ENCODE results near the gene POGLUT2.

POGLUT2 gene

DNA sequence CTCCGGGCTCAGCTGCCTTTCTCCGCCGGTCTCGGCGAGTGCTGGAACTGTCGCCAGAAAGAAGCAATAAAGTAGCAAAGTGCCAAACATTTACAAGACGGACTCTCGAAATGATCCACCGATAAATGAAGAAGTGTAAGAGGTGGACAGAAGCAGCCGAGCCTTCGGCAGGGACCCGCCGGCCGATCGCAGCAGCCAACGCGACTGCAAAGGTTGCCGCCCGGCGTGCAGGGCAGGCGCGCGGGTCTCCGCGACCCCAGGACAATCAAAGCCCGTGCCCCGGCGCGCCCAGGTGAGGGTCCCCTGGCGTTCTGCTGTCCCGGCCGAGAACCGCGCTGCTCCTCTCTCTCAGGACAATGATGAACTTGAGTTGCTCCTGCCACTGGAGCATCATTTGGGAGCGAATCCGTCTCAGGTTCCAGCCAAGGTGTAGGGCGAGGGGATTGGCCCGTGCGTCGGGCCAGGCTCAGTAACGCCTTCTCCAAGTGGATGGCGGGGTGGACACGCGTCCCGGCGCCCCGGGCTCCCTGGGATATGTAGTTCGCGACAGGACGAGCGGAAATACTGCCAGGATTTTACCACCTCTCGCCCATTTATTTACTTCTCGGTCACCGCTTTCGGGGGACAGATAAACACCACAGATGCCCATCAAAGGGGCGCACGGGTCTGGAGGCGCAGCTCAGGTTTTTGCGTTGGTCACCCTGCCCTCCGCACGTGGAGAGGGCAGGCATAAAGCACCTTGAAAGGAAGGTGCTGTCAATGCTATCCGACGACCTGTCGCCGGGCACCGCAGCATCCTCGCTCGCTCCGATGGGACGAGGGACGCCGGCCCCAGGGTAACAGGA is at the start of gene POGLUT2, which contains the start of gene BIVM:
TSS of gene POGLUT2 (minus strand) at position 396 of the 845 bp plus-strand sequence. CDS start at position 90, 306 bp downstream.
TSS of gene BIVM (plus strand) at position 539 of the 845 bp plus-strand sequence. CDS start 8,149 bp downstream, outside the sequence.
- DNase-seq (ENCODE audit: low read depth), result peak; percentile 96
- TF ChIP-seq, protein P1, sequence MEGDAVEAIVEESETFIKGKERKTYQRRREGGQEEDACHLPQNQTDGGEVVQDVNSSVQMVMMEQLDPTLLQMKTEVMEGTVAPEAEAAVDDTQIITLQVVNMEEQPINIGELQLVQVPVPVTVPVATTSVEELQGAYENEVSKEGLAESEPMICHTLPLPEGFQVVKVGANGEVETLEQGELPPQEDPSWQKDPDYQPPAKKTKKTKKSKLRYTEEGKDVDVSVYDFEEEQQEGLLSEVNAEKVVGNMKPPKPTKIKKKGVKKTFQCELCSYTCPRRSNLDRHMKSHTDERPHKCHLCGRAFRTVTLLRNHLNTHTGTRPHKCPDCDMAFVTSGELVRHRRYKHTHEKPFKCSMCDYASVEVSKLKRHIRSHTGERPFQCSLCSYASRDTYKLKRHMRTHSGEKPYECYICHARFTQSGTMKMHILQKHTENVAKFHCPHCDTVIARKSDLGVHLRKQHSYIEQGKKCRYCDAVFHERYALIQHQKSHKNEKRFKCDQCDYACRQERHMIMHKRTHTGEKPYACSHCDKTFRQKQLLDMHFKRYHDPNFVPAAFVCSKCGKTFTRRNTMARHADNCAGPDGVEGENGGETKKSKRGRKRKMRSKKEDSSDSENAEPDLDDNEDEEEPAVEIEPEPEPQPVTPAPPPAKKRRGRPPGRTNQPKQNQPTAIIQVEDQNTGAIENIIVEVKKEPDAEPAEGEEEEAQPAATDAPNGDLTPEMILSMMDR (IDR thresholded peaks at IDR 0.05; ENCODE audit: low read depth, low read length), result no peak
- TF ChIP-seq POLR2A (IDR thresholded peaks at IDR 0.05; ENCODE audit: extremely low read depth, insufficient read length), result peak; percentile 57
- peak; percentile 84 for TF ChIP-seq MYC (IDR thresholded peaks at IDR 0.05; ENCODE audit: low read depth, low read length)
- TF ChIP-seq, protein P2, sequence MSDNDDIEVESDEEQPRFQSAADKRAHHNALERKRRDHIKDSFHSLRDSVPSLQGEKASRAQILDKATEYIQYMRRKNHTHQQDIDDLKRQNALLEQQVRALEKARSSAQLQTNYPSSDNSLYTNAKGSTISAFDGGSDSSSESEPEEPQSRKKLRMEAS (IDR thresholded peaks at IDR 0.05; ENCODE audit: low read depth, low read length), result peak; percentile 78
- H3K4me3 ChIP-seq (ENCODE audit: low read depth, low read length), result peak within 1 kb of the TSS; percentile 78

DNA sequence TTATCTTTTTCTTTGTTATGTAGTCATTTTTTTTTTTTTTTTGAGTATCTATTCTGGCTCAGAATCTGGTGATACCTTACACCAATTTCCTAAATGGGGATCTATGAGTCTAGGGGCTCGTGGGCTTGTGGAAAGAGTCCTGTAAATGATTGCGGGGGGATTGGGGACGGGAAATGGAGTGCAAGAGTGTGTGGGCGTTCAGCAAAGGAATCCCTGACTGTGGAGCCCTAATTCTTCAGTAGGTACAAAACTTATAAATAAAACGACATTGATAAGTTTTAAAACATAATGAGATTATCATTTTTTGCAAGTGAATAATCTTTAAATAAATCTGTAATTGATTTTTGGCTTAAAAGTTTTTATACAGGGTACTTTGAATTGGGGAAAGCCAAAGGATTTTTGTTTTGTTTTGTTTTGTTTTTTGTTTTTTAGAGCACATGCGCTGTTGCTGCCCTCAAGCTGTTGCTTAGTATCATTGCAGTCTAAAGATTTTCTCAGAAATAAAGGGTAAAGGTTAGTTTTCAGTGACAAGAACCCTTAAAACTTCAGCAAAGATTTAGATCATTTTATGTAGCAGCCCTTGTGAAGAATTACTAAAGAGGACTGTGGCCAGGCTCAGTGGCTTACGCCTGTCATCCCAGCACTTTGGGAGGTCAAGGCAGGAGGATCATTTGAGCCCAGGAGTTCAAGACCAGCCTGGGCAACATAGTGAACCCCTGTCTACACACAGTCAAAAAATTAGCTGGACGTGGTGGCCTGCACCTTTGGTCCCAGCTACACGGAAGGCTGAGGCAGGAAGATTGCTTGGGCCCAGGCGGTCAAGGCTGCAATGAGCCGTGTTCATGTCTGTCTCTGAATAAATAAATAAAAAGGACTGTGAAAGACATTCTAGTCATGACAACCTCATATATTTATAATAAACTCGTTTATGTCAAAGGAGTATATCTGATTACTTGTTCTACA is 48.8 kb upstream of the POGLUT2 start:
- H3K4me3 ChIP-seq (ENCODE audit: low read depth, low read length), result peak overlapping the region; percentile 90
- DNase-seq (ENCODE audit: low read depth), result peak; percentile 62
- TF ChIP-seq MYC (IDR thresholded peaks at IDR 0.05; ENCODE audit: low read depth, low read length) (no peak), POLR2A (IDR thresholded peaks at IDR 0.05; ENCODE audit: extremely low read depth, insufficient read length) (no peak)
- TF ChIP-seq, protein P2 (IDR thresholded peaks at IDR 0.05; ENCODE audit: low read depth, low read length), result peak; percentile 59; the same call in 1 of the 2 replicates
- TF ChIP-seq, protein P1 (IDR thresholded peaks at IDR 0.05; ENCODE audit: low read depth, low read length), result peak; percentile 61

DNA sequence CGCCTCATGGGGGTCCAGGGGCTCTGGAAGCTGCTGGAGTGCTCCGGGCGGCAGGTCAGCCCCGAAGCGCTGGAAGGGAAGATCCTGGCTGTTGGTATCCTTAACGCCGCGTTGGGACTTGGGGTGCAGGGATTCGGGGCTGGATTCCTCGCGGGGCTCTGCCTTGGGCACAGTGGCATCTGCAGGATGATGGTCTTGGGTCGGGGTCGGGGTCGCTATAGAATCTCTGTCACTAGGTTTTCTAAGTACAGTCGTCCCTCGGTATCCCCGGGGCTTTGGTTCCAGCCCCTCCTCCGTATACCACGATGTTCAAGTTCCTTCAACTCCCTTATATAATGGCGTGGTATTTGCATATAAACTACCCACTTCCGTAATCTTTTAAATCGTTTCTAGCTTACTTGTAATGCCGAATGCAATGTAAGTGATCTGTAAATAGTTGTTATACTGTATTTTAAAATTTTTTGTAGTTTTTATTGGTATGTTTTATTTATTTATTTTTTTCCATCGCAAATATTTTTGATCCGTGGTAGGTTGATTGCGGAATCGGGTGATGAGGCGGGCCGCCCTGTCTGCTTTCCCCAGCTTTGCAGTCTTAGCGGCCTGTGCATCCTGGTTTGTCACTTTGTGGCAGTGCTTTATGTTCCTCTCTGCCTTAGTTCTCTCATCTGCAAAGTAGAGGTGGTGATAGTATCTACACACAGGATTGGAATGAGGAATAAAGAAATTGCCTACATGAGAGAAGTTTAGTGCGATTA is 47.7 kb upstream of the POGLUT2 start:
- peak overlapping the region; percentile 90 for H3K4me3 ChIP-seq (ENCODE audit: low read depth, low read length)
- TF ChIP-seq POLR2A (IDR thresholded peaks at IDR 0.05; ENCODE audit: extremely low read depth, insufficient read length), result no peak
- TF ChIP-seq MYC (IDR thresholded peaks at IDR 0.05; ENCODE audit: low read depth, low read length), result peak; percentile 76
- TF ChIP-seq, protein P1 (IDR thresholded peaks at IDR 0.05; ENCODE audit: low read depth, low read length), result no peak
- TF ChIP-seq, protein P2 (IDR thresholded peaks at IDR 0.05; ENCODE audit: low read depth, low read length), result peak; percentile 60; the same call in 1 of the 2 replicates
- DNase-seq (ENCODE audit: low read depth), result peak; percentile 82

DNA sequence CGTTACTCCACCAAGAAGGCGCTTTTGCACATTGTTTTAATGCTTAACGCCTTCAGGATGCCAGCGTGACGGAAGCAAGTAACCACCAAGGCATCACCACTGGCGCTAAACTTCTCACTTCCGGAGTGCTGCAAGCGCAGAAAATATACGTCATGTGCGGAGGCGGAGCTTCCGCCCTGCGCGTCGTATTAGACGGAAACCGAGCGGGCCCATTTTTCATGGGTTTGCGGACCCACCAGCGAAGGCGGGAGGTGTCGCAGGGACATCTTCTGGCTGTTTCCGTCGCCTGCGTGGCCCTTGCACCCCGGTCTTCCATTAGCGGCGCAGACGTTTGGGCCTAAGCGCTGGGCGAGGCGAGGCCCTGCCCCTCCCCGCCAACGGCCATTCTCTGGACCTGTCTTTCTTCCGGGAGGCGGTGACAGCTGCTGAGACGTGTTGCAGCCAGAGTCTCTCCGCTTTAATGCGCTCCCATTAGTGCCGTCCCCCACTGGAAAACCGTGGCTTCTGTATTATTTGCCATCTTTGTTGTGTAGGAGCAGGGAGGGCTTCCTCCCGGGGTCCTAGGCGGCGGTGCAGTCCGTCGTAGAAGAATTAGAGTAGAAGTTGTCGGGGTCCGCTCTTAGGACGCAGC is 47.0 kb upstream of the POGLUT2 start, which contains the start of gene ERCC5:
TSS of gene ERCC5 (plus strand) at position 403 of the 631 bp plus-strand sequence. CDS start 235 bp downstream, outside the sequence.
- TF ChIP-seq, protein P2 (IDR thresholded peaks at IDR 0.05; ENCODE audit: low read depth, low read length), result peak; percentile 79
- peak; percentile 94 for TF ChIP-seq POLR2A (IDR thresholded peaks at IDR 0.05; ENCODE audit: extremely low read depth, insufficient read length)
- TF ChIP-seq, protein P1 (IDR thresholded peaks at IDR 0.05; ENCODE audit: low read depth, low read length), result no peak
- TF ChIP-seq MYC (IDR thresholded peaks at IDR 0.05; ENCODE audit: low read depth, low read length), result peak; percentile 91
- peak within 1 kb of the TSS; percentile 90 for H3K4me3 ChIP-seq (ENCODE audit: low read depth, low read length)
- DNase-seq (ENCODE audit: low read depth), result peak; percentile 98
